Medulla oblongata (tissue), 1 donor: ENCODE data around the gene BACH1.
A peak's percentile ranks its signal among the peaks of the same experiment; 100 is the strongest.

Source experiments
- DNase-seq: peaks from one replicate; pipeline ENCODE4 v3.0.0-alpha.2; 2015; ENCODE audit errors: extremely low spot score

The BACH1 gene

GRCh38 chr21:29315131-29315749 is 16.5 kb downstream of the BACH1 start:
- DNase-seq: no peak

GRCh38 chr21:29316029-29316742 is 17.5 kb downstream of the BACH1 start:
- DNase-seq: no peak

GRCh38 chr21:29316806-29317205 is 18.1 kb downstream of the BACH1 start:
- no peak for DNase-seq

GRCh38 chr21:29318354-29318753 is 19.6 kb downstream of the BACH1 start:
- no peak for DNase-seq

GRCh38 chr21:29320031-29320430 is 21.3 kb downstream of the BACH1 start:
- no peak for DNase-seq

GRCh38 chr21:29321217-29321616 is 22.5 kb downstream of the BACH1 start:
- no peak for DNase-seq

- no peak for DNase-seq
These were observed 23.5 kb downstream of the BACH1 start for GRCh38 chr21:29321932-29322928.

- DNase-seq: no peak
These were observed 24.5 kb downstream of the BACH1 start for GRCh38 chr21:29323189-29323588.

- no peak for DNase-seq
These were observed 28.3 kb downstream of the BACH1 start for GRCh38 chr21:29326914-29327554.

- DNase-seq: no peak
These were observed 30.7 kb downstream of the BACH1 start for GRCh38 chr21:29329406-29329805.

GRCh38 chr21:29330797-29331196 is 32.1 kb downstream of the BACH1 start:
- no peak for DNase-seq

- DNase-seq: no peak
These were observed 34.0 kb downstream of the BACH1 start for GRCh38 chr21:29332461-29333362.

- DNase-seq: no peak
These were observed 34.7 kb downstream of the BACH1 start for GRCh38 chr21:29333406-29333805.

GRCh38 chr21:29334717-29335428 is 36.2 kb downstream of the BACH1 start:
- DNase-seq: no peak

GRCh38 chr21:29335720-29336119 is 37.0 kb downstream of the BACH1 start:
- no peak for DNase-seq

GRCh38 chr21:29338256-29338655 is 39.5 kb downstream of the BACH1 start:
- DNase-seq: no peak

GRCh38 chr21:29340228-29340627 is 41.5 kb downstream of the BACH1 start:
- no peak for DNase-seq

GRCh38 chr21:29342363-29342957 is 43.7 kb downstream of the BACH1 start:
- DNase-seq: peak; percentile 35

- no peak for DNase-seq
These were observed 44.8 kb downstream of the BACH1 start for GRCh38 chr21:29343519-29343918.

- DNase-seq: no peak
These were observed 47.6 kb downstream of the BACH1 start for GRCh38 chr21:29346281-29346680.
